H1 (cell line): ENCODE measurements around the gene VAPA. TPM values are rescaled to one million over a fixed set of nuclear protein-coding genes. Genes with fewer than 3 reads are reported as not detected.

Experiments
- CTCF ChIA-PET: fragments of 300-600 bp; sonication (Branson Sonifier 250); formaldehyde crosslinking; loops from one replicate; lab custom pipeline; 2021; ENCODE audit not compliant: partially characterized antibody; lab: Charles Lee
- POLR2A ChIA-PET: fragments of 300-600 bp; sonication (Branson Sonifier 250); formaldehyde crosslinking; loops from one replicate; lab custom pipeline; 2021; ENCODE audit warnings: inconsistent platforms; ENCODE audit not compliant: partially characterized antibody; lab: Charles Lee
- DNase-seq, 2 experiments: peaks; one replicate each; pipeline versions ENCODE4 v3.0.0 to v3.0.0-alpha.2; 2010 to 2022; ENCODE audit warnings: low spot score in 2 of 2, low read depth in 1 of 2, mixed read lengths in 1 of 2
- FAIRE-seq: peaks from 2 replicates; lab custom pipeline; 2011; peaks lifted over from hg19 to GRCh38; lab: Jason Lieb, UNC
- H2AFZ ChIP-seq: 2 replicates; pipeline ENCODE4 v1.8.1; 2012; ENCODE audit warnings: low read length, inconsistent platforms
- H2AK5ac ChIP-seq: 2 replicates; pipeline ENCODE4 v1.6.1; 2013; ENCODE audit warnings: low read depth, low read length
- H2BK120ac ChIP-seq: replicated peaks from 2 replicates; pipeline ENCODE3; 2013; ENCODE audit warnings: low read depth, low read length, inconsistent platforms
- H2BK12ac ChIP-seq: 2 replicates; pipeline ENCODE4 v1.6.1; 2013; ENCODE audit warnings: low read depth, low read length
- H2BK15ac ChIP-seq: 2 replicates; pipeline ENCODE4 v1.6.1; 2013; ENCODE audit warnings: low read length
- H2BK20ac ChIP-seq: 2 replicates; pipeline ENCODE4 v1.6.1; 2013; ENCODE audit warnings: low read length
- H2BK5ac ChIP-seq: 2 replicates; pipeline ENCODE4 v1.6.1; 2013; ENCODE audit warnings: low read depth, low read length
- H3K14ac ChIP-seq: 2 replicates; pipeline ENCODE4 v1.6.1; 2013; ENCODE audit warnings: inconsistent platforms; ENCODE audit not compliant: insufficient read length
- H3K18ac ChIP-seq: 2 replicates; pipeline ENCODE4 v1.6.1; 2013; ENCODE audit warnings: low read length; ENCODE audit errors: extremely low read depth
- H3K23ac ChIP-seq: 2 replicates; pipeline ENCODE4 v1.6.1; 2013; ENCODE audit warnings: inconsistent platforms; ENCODE audit not compliant: insufficient read length
- H3K23me2 ChIP-seq: 2 replicates; pipeline ENCODE4 v1.6.1; 2013; ENCODE audit warnings: low read depth, low read length
- H3K27ac ChIP-seq: 2 replicates; pipeline ENCODE4 v1.6.1; 2011; ENCODE audit warnings: low read depth, low read length, inconsistent platforms
- H3K27me3 ChIP-seq, 4 experiments: replicated peaks in 1 of 4; 1 replicate in 1 of 4; 2 replicates in 3 of 4; pipeline versions ENCODE4 v1.6.1 to v1.8.1; 2011 to 2013; ENCODE audit warnings: low read length in 3 of 4, mild to moderate bottlenecking in 3 of 4, inconsistent platforms in 2 of 4, mixed read lengths in 2 of 4, moderate library complexity in 1 of 4; ENCODE audit not compliant: control insufficient read depth in 3 of 4, insufficient read depth in 3 of 4; ENCODE audit errors: extremely low read depth in 1 of 4
- H3K36me3 ChIP-seq, 4 experiments: 2 replicates each; pipeline versions ENCODE4 v1.6.1 to v1.8.1; 2011 to 2013; ENCODE audit warnings: mild to moderate bottlenecking in 4 of 4, low read length in 3 of 4, moderate library complexity in 2 of 4, control low read depth in 1 of 4, inconsistent platforms in 1 of 4; ENCODE audit not compliant: insufficient read depth in 4 of 4, control insufficient read depth in 2 of 4
- H3K4ac ChIP-seq: replicated peaks from 2 replicates; pipeline ENCODE3; 2013; ENCODE audit warnings: low read length, low read depth, mixed read lengths, inconsistent platforms; ENCODE audit not compliant: insufficient read length
- H3K4me1 ChIP-seq, 4 experiments: replicated peaks in 1 of 4; 1 replicate in 1 of 4; 2 replicates in 3 of 4; pipeline versions ENCODE4 v1.6.1 to v1.8.1; 2011 to 2013; ENCODE audit warnings: low read length in 3 of 4, inconsistent platforms in 2 of 4, mixed read lengths in 1 of 4; ENCODE audit not compliant: insufficient read depth in 4 of 4, control insufficient read depth in 3 of 4
- H3K4me2 ChIP-seq, 2 experiments: 2 replicates each; pipeline versions ENCODE4 v1.6.1 to v1.8.1; 2011 to 2013; ENCODE audit warnings: low read depth in 2 of 2, low read length in 2 of 2, control low read depth in 1 of 2, inconsistent platforms in 1 of 2, mild to moderate bottlenecking in 1 of 2; ENCODE audit not compliant: insufficient read depth in 1 of 2
- H3K4me3 ChIP-seq, 4 experiments: fragments of 200-600, 300-600 bp in 1 of 4; sonication (generic), shearing (Covaris generic), sonication (Bioruptor Twin) in 1 of 4; 2 replicates each; pipeline versions ENCODE4 v1.5.1 to v1.8.1; 2011 to 2016; ENCODE audit warnings: low read length in 4 of 4, low read depth in 3 of 4, control low read depth in 2 of 4, inconsistent platforms in 2 of 4, mild to moderate bottlenecking in 2 of 4, mixed read lengths in 1 of 4, moderate library complexity in 1 of 4; ENCODE audit not compliant: insufficient read depth in 2 of 4; ENCODE audit errors: extremely low read depth in 1 of 4
- H3K56ac ChIP-seq: replicated peaks from 2 replicates; pipeline ENCODE3; 2013; ENCODE audit warnings: low read depth, mild to moderate bottlenecking, mixed read lengths, low read length, inconsistent platforms; ENCODE audit not compliant: insufficient read length
- H3K79me1 ChIP-seq: 2 replicates; pipeline ENCODE4 v1.6.1; 2013; ENCODE audit warnings: low read depth, low read length, control low read depth
- H3K79me2 ChIP-seq, 2 experiments: 2 replicates each; pipeline versions ENCODE4 v1.6.1 to v1.8.1; 2012 to 2013; ENCODE audit warnings: low read length in 2 of 2, mild to moderate bottlenecking in 2 of 2, inconsistent platforms in 1 of 2; ENCODE audit not compliant: insufficient read depth in 2 of 2, control insufficient read depth in 1 of 2
- H3K9ac ChIP-seq, 4 experiments: replicated peaks in 1 of 4; 1 replicate in 1 of 4; 2 replicates in 3 of 4; pipeline versions ENCODE4 v1.6.1 to v1.8.1; 2011 to 2013; ENCODE audit warnings: low read depth in 3 of 4, low read length in 3 of 4, control low read depth in 2 of 4, mild to moderate bottlenecking in 2 of 4, moderate library complexity in 2 of 4, inconsistent platforms in 1 of 4; ENCODE audit errors: extremely low read depth in 1 of 4
- H3K9me3 ChIP-seq, 2 experiments: 2 replicates each; pipeline versions ENCODE4 v1.6.1 to v1.8.1; 2012 to 2013; ENCODE audit warnings: mild to moderate bottlenecking in 2 of 2, moderate library complexity in 2 of 2, control low read depth in 1 of 2, inconsistent platforms in 1 of 2, low read depth in 1 of 2, low read length in 1 of 2, mixed read lengths in 1 of 2; ENCODE audit not compliant: insufficient read depth in 2 of 2
- H4K20me1 ChIP-seq, 2 experiments: replicated peaks in 1 of 2; 2 replicates each; pipeline versions ENCODE3 to v1.8.1; 2011 to 2013; ENCODE audit warnings: inconsistent platforms in 2 of 2, low read length in 2 of 2, mild to moderate bottlenecking in 1 of 2; ENCODE audit not compliant: insufficient read depth in 2 of 2, control insufficient read depth in 1 of 2
- H4K5ac ChIP-seq: 2 replicates; pipeline ENCODE4 v1.6.1; 2013; ENCODE audit warnings: low read length, low read depth, mixed read lengths, inconsistent platforms; ENCODE audit not compliant: insufficient read length
- H4K8ac ChIP-seq: 2 replicates; pipeline ENCODE4 v1.8.0; 2013; ENCODE audit warnings: mild to moderate bottlenecking, moderate library complexity, low read length, inconsistent platforms; ENCODE audit not compliant: insufficient read depth; ENCODE audit errors: extremely low read depth
- H4K91ac ChIP-seq: replicated peaks from 2 replicates; pipeline ENCODE3; 2013; ENCODE audit warnings: low read length, mixed read lengths, inconsistent platforms; ENCODE audit not compliant: insufficient read length
- KDM4A ChIP-seq: IDR thresholded peaks from one replicate; pipeline ENCODE4 v1.7.1; 2012; ENCODE audit warnings: low read depth, mild to moderate bottlenecking, moderate library complexity, low read length, inconsistent platforms; ENCODE audit not compliant: severe bottlenecking
- KDM5A ChIP-seq: fragments of 200-600 bp; IDR thresholded peaks from 2 replicates; pipeline ENCODE4 v1.7.1; 2012; ENCODE audit warnings: mild to moderate bottlenecking, low read length, inconsistent platforms, mixed read lengths
- POLR2A ChIP-seq, 2 experiments: IDR thresholded peaks; 1 replicate in 1 of 2; 2 replicates in 1 of 2; pipeline ENCODE4 v1.6.1; 2011; ENCODE audit warnings: low read depth in 2 of 2, low read length in 2 of 2, mild to moderate bottlenecking in 2 of 2; ENCODE audit errors: control extremely low read depth in 1 of 2
- POU5F1 ChIP-seq: IDR thresholded peaks from 2 replicates; pipeline ENCODE4 v1.6.1; 2011; ENCODE audit warnings: low read depth, mild to moderate bottlenecking, low read length, moderate library complexity
- SIRT6 ChIP-seq: IDR thresholded peaks from one replicate; pipeline ENCODE4 v1.7.1; 2012; ENCODE audit warnings: low read length, inconsistent platforms
- SUZ12 ChIP-seq: fragments of 200-600 bp; sonication (generic); IDR thresholded peaks from 2 replicates; pipeline ENCODE4 v1.6.1; 2012; ENCODE audit warnings: mild to moderate bottlenecking, inconsistent platforms, low read length, moderate library complexity, mixed read lengths
- TAF1 ChIP-seq: IDR thresholded peaks from 2 replicates; pipeline ENCODE4 v1.6.1; 2011; ENCODE audit warnings: mild to moderate bottlenecking, low read depth, low read length
- TAF7 ChIP-seq: optimal IDR thresholded peaks from 2 replicates; pipeline ENCODE3; 2011; ENCODE audit warnings: low read depth, mild to moderate bottlenecking, inconsistent platforms, low read length, moderate library complexity, borderline replicate concordance
- YY1 ChIP-seq: IDR thresholded peaks from 2 replicates; pipeline ENCODE4 v1.6.1; 2011; ENCODE audit warnings: low read depth, mild to moderate bottlenecking, low read length
- WGBS, 2 experiments: shearing (Covaris generic) in 1 of 2; methylation state at CpG; one replicate each; pipeline versions ENCODE4 v1.1.6 to v1.1.7; 2013 to 2015; ENCODE audit warnings: low lambda C conversion rate in 2 of 2, mixed read lengths in 2 of 2, inconsistent platforms in 1 of 2, low coverage in 1 of 2, missing lambda C conversion rate in 1 of 2; ENCODE audit not compliant: insufficient replicate concordance in 2 of 2, insufficient coverage in 1 of 2, insufficient read length in 1 of 2; ENCODE audit errors: extremely low coverage in 1 of 2, missing lambda C conversion rate in 1 of 2; 5-methylcytosine and 5-hydroxymethylcytosine counted together
- polyA plus RNA-seq, 7 experiments: library from polyadenylated mRNA; depleted of rRNA in 3 of 7; stranded (reverse) in 5 of 7; unstranded in 2 of 7; fragments of >200 nt in 5 of 7; fragments of 200-250 nt in 2 of 7; gene quantifications; 1 replicate in 5 of 7; 2 replicates in 1 of 7; 4 replicates in 1 of 7; pipeline versions ENCODE4 v1.2.1 to v1.2.3, GENCODE V29; 2011 to 2013; ENCODE audit warnings: missing spikeins in 2 of 7, mixed read lengths in 2 of 7
- total RNA-seq: library from RNA; stranded (reverse); fragmentation: NEBNext Ultra II Directional; extraction: Animal tissue kit (Norgen Biotek cat#: 25700); gene quantifications from 2 replicates; pipeline ENCODE4 v1.2.1, GENCODE V29; 2021
- TF ChIP-seq, protein P1 (sequence below): IDR thresholded peaks from 2 replicates; pipeline ENCODE4 v1.6.1; 2011; ENCODE audit warnings: low read length, improper control_type of control experiment
- TF ChIP-seq, protein P2 (sequence below): IDR thresholded peaks from 2 replicates; pipeline ENCODE4 v1.6.1; 2011; ENCODE audit warnings: low read depth, mild to moderate bottlenecking, low read length; ENCODE audit not compliant: insufficient read depth

VAPA gene
- total and polyA plus RNA-seq, 2 of the 8 experiments (the other 6 are each of a cell fraction or from before 2014, with no cell fraction given), result 79.7 to 130 TPM

DNA sequence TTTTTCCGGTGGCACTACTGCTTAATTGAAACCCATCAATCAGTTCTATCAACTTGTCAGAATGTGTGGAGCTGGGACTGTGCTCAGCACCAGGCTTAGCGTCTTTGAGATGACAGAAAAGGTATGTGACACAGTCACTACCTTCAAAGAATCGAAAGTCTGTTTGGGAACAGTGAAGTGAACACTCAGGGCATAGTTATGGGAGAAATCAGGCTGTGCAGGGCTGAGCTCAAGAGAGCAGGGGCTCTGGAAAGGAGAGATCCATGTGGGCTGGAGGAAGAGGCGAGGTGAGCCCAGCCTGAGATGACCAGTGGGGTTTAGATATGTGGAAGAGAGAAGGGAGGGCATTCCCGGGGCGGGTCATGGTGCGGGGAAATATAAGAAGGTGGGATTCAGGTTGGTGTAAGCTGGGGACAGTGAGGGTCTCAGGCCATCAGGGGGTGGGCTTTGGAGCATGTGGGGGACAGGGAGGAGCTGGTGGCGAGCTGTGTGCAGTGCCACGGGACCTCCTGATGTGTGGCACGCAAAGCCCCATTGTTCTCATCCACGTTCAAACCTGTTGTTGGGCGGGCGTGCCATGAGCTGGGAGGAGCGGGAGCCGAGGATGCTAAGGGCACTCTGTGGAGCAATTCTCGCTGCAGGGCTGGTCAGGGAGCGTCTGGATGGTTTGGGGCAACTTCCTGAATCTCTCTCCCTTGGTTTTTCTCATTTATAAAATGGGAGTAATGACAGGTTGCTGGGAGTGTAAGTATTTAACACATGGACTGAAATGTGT, 72.5 kb downstream of the VAPA start:
- no peak overlapping the region for H4K5ac ChIP-seq
- H3K27me3 ChIP-seq, result no peaks in the 10 kb centered on the region
- no peak overlapping the region for H2BK20ac ChIP-seq
- no peak overlapping the region for H3K27ac ChIP-seq
- no peaks in the 10 kb centered on the region for H3K36me3 ChIP-seq
- H2AK5ac ChIP-seq, result no peak overlapping the region
- no peak overlapping the region for H2BK120ac ChIP-seq
- no peaks in the 10 kb centered on the region for H3K23me2 ChIP-seq
- no peak overlapping the region for H3K56ac ChIP-seq
- H3K4me3 ChIP-seq, result no peak overlapping the region
- ChIA-PET POLR2A (no interaction called here), CTCF (interaction anchor here (1.5 kb wide), 1 partner anchor 14 kb away, joined by 5 read pairs; no protein-coding TSS in a partner anchor)
- no peak overlapping the region for H3K9ac ChIP-seq
- no peaks in the 10 kb centered on the region for H3K79me2 ChIP-seq
- H3K4ac ChIP-seq, result no peak overlapping the region
- no peak for FAIRE-seq
- H4K20me1 ChIP-seq, result no peaks in the 10 kb centered on the region
- peaks cover 0 to 4% of the 10 kb centered on the region in 2 experiments; a peak in 2 of 4 replicates for H3K9me3 ChIP-seq
- no peaks in the 10 kb centered on the region; a peak in 1 of 7 replicates for H3K4me1 ChIP-seq
- H4K91ac ChIP-seq, result no peak overlapping the region
- WGBS, 2 experiments, result 75% methylated on average over 17 of the region's 17 CpGs; no CpG with 5 or more reads in 1 of the 2 experiments
- no peak overlapping the region for H3K18ac ChIP-seq
- H4K8ac ChIP-seq, result no peak overlapping the region
- no peak overlapping the region for H2AFZ ChIP-seq
- H3K23ac ChIP-seq, result no peak overlapping the region
- H3K4me2 ChIP-seq, result no peak overlapping the region
- H3K79me1 ChIP-seq, result no peaks in the 10 kb centered on the region
- no peak overlapping the region for H2BK5ac ChIP-seq
- DNase-seq, result no peak
- no peak overlapping the region for H2BK12ac ChIP-seq
- no peak overlapping the region for H2BK15ac ChIP-seq
- no peak overlapping the region for H3K14ac ChIP-seq
- TF ChIP-seq, protein P1, sequence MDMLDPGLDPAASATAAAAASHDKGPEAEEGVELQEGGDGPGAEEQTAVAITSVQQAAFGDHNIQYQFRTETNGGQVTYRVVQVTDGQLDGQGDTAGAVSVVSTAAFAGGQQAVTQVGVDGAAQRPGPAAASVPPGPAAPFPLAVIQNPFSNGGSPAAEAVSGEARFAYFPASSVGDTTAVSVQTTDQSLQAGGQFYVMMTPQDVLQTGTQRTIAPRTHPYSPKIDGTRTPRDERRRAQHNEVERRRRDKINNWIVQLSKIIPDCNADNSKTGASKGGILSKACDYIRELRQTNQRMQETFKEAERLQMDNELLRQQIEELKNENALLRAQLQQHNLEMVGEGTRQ, result no peak
- TF ChIP-seq SIRT6 (no peak), POU5F1 (no peak), TAF1 (no peak), SUZ12 (no peak), YY1 (no peak), KDM5A (no peak), TAF7 (no peak), KDM4A (no peak), POLR2A (IDR thresholded peaks at IDR 0.05; ENCODE audit: control extremely low read depth in 1 of 2, low read depth in 2 of 2, low read length in 2 of 2) (no peak)
- TF ChIP-seq, protein P2, sequence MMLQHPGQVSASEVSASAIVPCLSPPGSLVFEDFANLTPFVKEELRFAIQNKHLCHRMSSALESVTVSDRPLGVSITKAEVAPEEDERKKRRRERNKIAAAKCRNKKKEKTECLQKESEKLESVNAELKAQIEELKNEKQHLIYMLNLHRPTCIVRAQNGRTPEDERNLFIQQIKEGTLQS, result no peak
